HepG2 (cell line): ENCODE measurements around the gene C1RL. TPM values are rescaled to one million over a fixed set of nuclear protein-coding genes. Genes with fewer than 3 reads are reported as not detected.

Source experiments
- ATAC-seq: fragments of 200-7000 bp; cut with Tn5 transposase; 3 replicates; pipeline ENCODE4 v1.9.1; 2020; ENCODE audit warnings: mild to moderate bottlenecking, moderate library complexity
- BruUV-seq: library from RNA; stranded (reverse); fragments of 400-500 nt; replicated peaks from 2 replicates; lab custom pipeline; 2021; lab: Mats Ljungman, UMichigan
- CTCF ChIA-PET: fragments of 300-600 bp; formaldehyde crosslinking; extraction: SDS; loops from one replicate; lab custom pipeline; 2021; ENCODE audit warnings: low total read pairs, inconsistent platforms, low intra/inter-chr PET ratio; lab: Yijun Ruan, JAX
- POLR2A ChIA-PET: fragments of 350-600 bp; sonication (Branson Sonifier 250); formaldehyde crosslinking; loops from one replicate; lab custom pipeline; 2020; ENCODE audit warnings: antibody characterized with exemption, inconsistent platforms; lab: Yijun Ruan, JAX
- DNase-seq: peaks from one replicate; pipeline ENCODE4 v3.0.0-alpha.2; 2015; ENCODE audit warnings: low spot score
- FAIRE-seq: peaks from 3 replicates; lab custom pipeline; 2011; peaks lifted over from hg19 to GRCh38; lab: Jason Lieb, UNC
- H2AFZ ChIP-seq: one replicate; pipeline ENCODE4 v1.6.1; 2011; ENCODE audit warnings: low read length, inconsistent platforms
- H3K27ac ChIP-seq: fragments of 300-600 bp; 3 replicates; pipeline ENCODE4 v1.8.0; 2011; ENCODE audit warnings: mixed run types, mild to moderate bottlenecking, mixed read lengths, low read length, inconsistent platforms; ENCODE audit not compliant: insufficient read depth; ENCODE audit errors: extremely low read length
- H3K27me3 ChIP-seq, 2 experiments: fragments of 200-600 bp in 1 of 2; 2 replicates in 1 of 2; 3 replicates in 1 of 2; pipeline versions ENCODE4 v1.6.0 to v1.8.0; 2011; ENCODE audit warnings: low read length in 2 of 2, mild to moderate bottlenecking in 2 of 2, moderate library complexity in 2 of 2, inconsistent platforms in 1 of 2; ENCODE audit not compliant: insufficient read depth in 2 of 2, control insufficient read depth in 1 of 2
- H3K36me3 ChIP-seq, 2 experiments: fragments of 200-600 bp in 1 of 2; replicated peaks in 1 of 2; 2 replicates in 1 of 2; 3 replicates in 1 of 2; pipeline versions ENCODE4 v1.5.1 to v1.8.0; 2011; ENCODE audit warnings: low read length in 2 of 2, inconsistent platforms in 1 of 2; ENCODE audit not compliant: insufficient read depth in 2 of 2, control insufficient read depth in 1 of 2
- H3K4me1 ChIP-seq: 2 replicates; pipeline ENCODE4 v1.5.1; 2012; ENCODE audit warnings: low read length, inconsistent platforms; ENCODE audit not compliant: insufficient read depth
- H3K4me2 ChIP-seq: 2 replicates; pipeline ENCODE4 v1.6.0; 2011; ENCODE audit warnings: low read depth, low read length, inconsistent platforms
- H3K4me3 ChIP-seq, 3 experiments: fragments of 200-600 bp in 1 of 3; sonication (generic), shearing (Covaris generic) in 1 of 3; replicated peaks in 1 of 3; 2 replicates each; pipeline ENCODE4 v1.5.1; 2011 to 2016; ENCODE audit warnings: low read length in 3 of 3, inconsistent platforms in 2 of 3, low read depth in 2 of 3, mild to moderate bottlenecking in 2 of 3, control low read depth in 1 of 3, mixed read lengths in 1 of 3; ENCODE audit not compliant: insufficient read depth in 1 of 3
- H3K79me2 ChIP-seq: one replicate; pipeline ENCODE4 v1.6.1; 2011; ENCODE audit warnings: low read length, inconsistent platforms; ENCODE audit not compliant: insufficient read depth
- H3K9ac ChIP-seq: 2 replicates; pipeline ENCODE4 v1.6.0; 2011; ENCODE audit warnings: mild to moderate bottlenecking, low read depth, low read length, inconsistent platforms; ENCODE audit not compliant: insufficient read depth
- H3K9me3 ChIP-seq: 2 replicates; pipeline ENCODE4 v1.5.1; 2012; ENCODE audit warnings: mild to moderate bottlenecking, low read length
- H4K20me1 ChIP-seq: 2 replicates; pipeline ENCODE4 v1.6.0; 2011; ENCODE audit warnings: inconsistent platforms, mild to moderate bottlenecking, low read length, moderate library complexity; ENCODE audit not compliant: insufficient read depth
- CBX5 ChIP-seq: sonication (generic); formaldehyde crosslinking; IDR thresholded peaks from 2 replicates; pipeline ENCODE4 v1.4.0; 2020; ENCODE audit warnings: missing genetic modification reagents, borderline replicate concordance
- CEBPB ChIP-seq: IDR thresholded peaks from 2 replicates; pipeline ENCODE4 v1.6.1; 2011; ENCODE audit warnings: low read depth, low read length, improper control_type of control experiment, borderline replicate concordance
- CEBPG ChIP-seq: IDR thresholded peaks from 2 replicates; pipeline ENCODE4 v1.6.1; 2016
- HMG20A ChIP-seq: IDR thresholded peaks from 2 replicates; pipeline ENCODE4 v1.6.1; 2016; ENCODE audit warnings: borderline replicate concordance
- KDM2A ChIP-seq: sonication (generic); formaldehyde crosslinking; IDR thresholded peaks from 2 replicates; pipeline ENCODE4 v1.4.0; 2020; ENCODE audit warnings: low read depth, missing genetic modification reagents, borderline replicate concordance
- MEIS2 ChIP-seq: sonication (generic); formaldehyde crosslinking; IDR thresholded peaks from 2 replicates; pipeline ENCODE4 v1.9.0; 2021; ENCODE audit warnings: mild to moderate bottlenecking, missing genetic modification reagents
- MNT ChIP-seq: fragments of 450-650 bp; IDR thresholded peaks from 2 replicates; pipeline ENCODE4 v1.6.1; 2016
- NR3C1 ChIP-seq: sonication (generic); formaldehyde crosslinking; IDR thresholded peaks from 2 replicates; pipeline ENCODE4 v1.4.0; 2020; ENCODE audit warnings: missing genetic modification reagents
- POGZ ChIP-seq: sonication (generic); formaldehyde crosslinking; IDR thresholded peaks from 2 replicates; pipeline ENCODE4 v1.4.0; 2020; ENCODE audit warnings: mild to moderate bottlenecking, missing genetic modification reagents
- POLR2A ChIP-seq, 2 experiments: IDR thresholded peaks; 2 replicates each; pipeline ENCODE4 v1.6.1; 2011; ENCODE audit warnings: low read depth in 2 of 2, low read length in 2 of 2, mild to moderate bottlenecking in 1 of 2, moderate library complexity in 1 of 2; ENCODE audit not compliant: insufficient read depth in 1 of 2
- POLR2G ChIP-seq: fragments of 200-400 bp; formaldehyde crosslinking; IDR thresholded peaks from 2 replicates; pipeline ENCODE4 v1.6.1; 2018; ENCODE audit warnings: mild to moderate bottlenecking, low read depth, low read length, moderate library complexity
- RORA ChIP-seq: sonication (generic); formaldehyde crosslinking; IDR thresholded peaks from 2 replicates; pipeline ENCODE4 v1.5.0; 2020; ENCODE audit warnings: mild to moderate bottlenecking, missing genetic modification reagents, moderate library complexity
- SP5 ChIP-seq: IDR thresholded peaks from 2 replicates; pipeline ENCODE4 v1.6.1; 2016; ENCODE audit warnings: low read depth, borderline replicate concordance
- SRSF9 ChIP-seq: fragments of 200-400 bp; formaldehyde crosslinking; IDR thresholded peaks from 2 replicates; pipeline ENCODE4 v1.6.1; 2018; ENCODE audit warnings: borderline replicate concordance, mild to moderate bottlenecking, low read depth, low read length; ENCODE audit not compliant: insufficient read depth, poor library complexity, severe bottlenecking
- STAG1 ChIP-seq: sonication (generic); formaldehyde crosslinking; IDR thresholded peaks from 2 replicates; pipeline ENCODE4 v1.4.0; 2020; ENCODE audit warnings: missing genetic modification reagents
- TARDBP ChIP-seq: sonication (generic); formaldehyde crosslinking; IDR thresholded peaks from 2 replicates; pipeline ENCODE4 v1.8.0; 2022; ENCODE audit warnings: mild to moderate bottlenecking, missing genetic modification reagents
- TERF1 ChIP-seq: sonication (generic); formaldehyde crosslinking; IDR thresholded peaks from 2 replicates; pipeline ENCODE4 v1.8.0; 2022; ENCODE audit warnings: mild to moderate bottlenecking, missing genetic modification reagents, moderate library complexity
- THYN1 ChIP-seq: sonication (generic); formaldehyde crosslinking; IDR thresholded peaks from 2 replicates; pipeline ENCODE4 v1.8.1; 2023; ENCODE audit warnings: low read depth, mild to moderate bottlenecking, moderate library complexity, missing genetic modification reagents, borderline replicate concordance
- TOE1 ChIP-seq: sonication (generic); formaldehyde crosslinking; IDR thresholded peaks from 2 replicates; pipeline ENCODE4 v1.4.0; 2020; ENCODE audit warnings: mild to moderate bottlenecking, missing genetic modification reagents
- ZBTB21 ChIP-seq: sonication (generic); formaldehyde crosslinking; IDR thresholded peaks from 2 replicates; pipeline ENCODE4 v1.4.0; 2020; ENCODE audit warnings: missing genetic modification reagents
- ZNF24 ChIP-seq: fragments of 450-650 bp; IDR thresholded peaks from 2 replicates; pipeline ENCODE4 v1.6.1; 2017; ENCODE audit warnings: antibody characterized with exemption, mild to moderate bottlenecking
- ZNF264 ChIP-seq: sonication (generic); formaldehyde crosslinking; IDR thresholded peaks from 2 replicates; pipeline ENCODE4 v1.4.0; 2020; ENCODE audit warnings: missing genetic modification reagents
- ZNF569 ChIP-seq: sonication (generic); formaldehyde crosslinking; IDR thresholded peaks from 2 replicates; pipeline ENCODE4 v1.5.0; 2020; ENCODE audit warnings: mild to moderate bottlenecking, missing genetic modification reagents, moderate library complexity, borderline replicate concordance
- ZNF678 ChIP-seq: sonication (generic); formaldehyde crosslinking; IDR thresholded peaks from 2 replicates; pipeline ENCODE4 v1.4.0; 2020; ENCODE audit warnings: mild to moderate bottlenecking, missing genetic modification reagents
- ZNF761 ChIP-seq: sonication (generic); formaldehyde crosslinking; conservative IDR thresholded peaks from 2 replicates; pipeline ENCODE4 v1.4.0; 2020; ENCODE audit warnings: mild to moderate bottlenecking, missing genetic modification reagents
- ZNF780A ChIP-seq: sonication (generic); formaldehyde crosslinking; IDR thresholded peaks from 2 replicates; pipeline ENCODE4 v1.8.0; 2022; ENCODE audit warnings: mild to moderate bottlenecking, missing genetic modification reagents, moderate library complexity
- ZSCAN30 ChIP-seq: sonication (generic); formaldehyde crosslinking; IDR thresholded peaks from 2 replicates; pipeline ENCODE4 v1.5.0; 2020; ENCODE audit warnings: mild to moderate bottlenecking, missing genetic modification reagents
- WGBS: methylation state at CpG from one replicate; pipeline ENCODE4 v1.1.6; 2017; ENCODE audit warnings: low lambda C conversion rate; 5-methylcytosine and 5-hydroxymethylcytosine counted together
- in situ Hi-C: cut with HindIII; loops from 2 replicates; pipeline ENCODE4 v1.10.0; 2017; ENCODE audit warnings: low pct_unique_long_range_greater_than_20kb; ENCODE audit not compliant: extremely low pct_ligation_motif_present
- intact Hi-C: fragments of 100-400 bp; cut with micrococcal nuclease; formaldehyde crosslinking; loops from one replicate; pipeline ENCODE4 v1.10.0; 2022; ENCODE audit not compliant: unreplicated experiment
- polyA plus RNA-seq, 8 experiments: library from polyadenylated mRNA; depleted of rRNA in 3 of 8; stranded (reverse) in 7 of 8; unstranded in 1 of 8; fragments of >200 nt; fragmentation: Illumina TruSeq in 4 of 8; extraction: Trizol in 4 of 8; gene quantifications; 2 replicates each; pipeline versions ENCODE4 v1.2.1 to v1.2.3, GENCODE V29; 2011 to 2016; ENCODE audit warnings: low read depth in 4 of 8, missing spikeins in 1 of 8, mixed read lengths in 1 of 8; ENCODE audit not compliant: insufficient read depth in 1 of 8
- total RNA-seq, 5 experiments: library from RNA; depleted of rRNA; stranded (reverse); fragments of >200 nt; fragmentation: Illumina TruSeq; extraction: Trizol; gene quantifications; 2 replicates each; pipeline ENCODE4 v1.2.3, GENCODE V29; 2016; ENCODE audit warnings: low read depth in 1 of 5

C1RL gene
- total and polyA plus RNA-seq, 2 of the 13 experiments (the other 11 are each of a cell fraction or from before 2014, with no cell fraction given): 28.9 to 53.1 TPM

- Histone ChIP-seq H3K4me3 (no peak overlapping the region), H3K27me3 (peaks cover 0 to 2% of the 10 kb centered on the region in 2 experiments; a peak in 1 of 5 replicates), H3K79me2 (no peaks in the 10 kb centered on the region), H3K4me1 (peaks cover 27% of the 10 kb centered on the region), H3K9me3 (no peaks in the 10 kb centered on the region), H3K36me3 (no peaks in the 10 kb centered on the region), H3K27ac (no peak overlapping the region), H3K4me2 (no peak overlapping the region), H4K20me1 (no peaks in the 10 kb centered on the region; the same call in 1 of the 2 replicates), H2AFZ (no peak overlapping the region), H3K9ac (no peak overlapping the region)
- ATAC-seq (no peak), DNase-seq (no peak), FAIRE-seq (no peak)
- ChIA-PET CTCF (interaction anchor here (5.0 kb wide), 1 partner anchor 33 kb away, joined by 45 read pairs; the partner anchor contains the start of gene C1S), POLR2A (interaction anchor here (0.9 to 3.6 kb wide), 3 partner anchors 14 to 150 kb away, joined by 3 to 34 read pairs (median 9); partner anchors contain the start of genes C12orf57, C1RL and RNU7-1)
- WGBS: 52% methylated on average over 10 of the region's 10 CpGs
- no TSS peak for BruUV-seq
- intact Hi-C loops (loop anchor here (2.0 kb wide), 1 partner anchor 15 kb away; the partner anchor contains the start of gene C1RL), in situ Hi-C loops (loop anchor here (5.0 kb wide), 1 partner anchor 37 kb away; no protein-coding TSS in a partner anchor)
- TF ChIP-seq SP5 (no peak), POGZ (CRISPR knock-in tag) (no peak), RORA (CRISPR knock-in tag) (no peak), ZNF678 (no peak), CEBPB (peak; percentile 78; the same call in 1 of the 2 replicates), ZBTB21 (CRISPR knock-in tag) (no peak), CBX5 (CRISPR knock-in tag) (no peak), TARDBP (CRISPR knock-in tag) (no peak), NR3C1 (no peak), ZSCAN30 (no peak), ZNF24 (no peak), TOE1 (CRISPR knock-in tag) (no peak), ZNF569 (no peak), THYN1 (CRISPR knock-in tag) (no peak), TERF1 (CRISPR knock-in tag) (no peak), ZNF780A (CRISPR knock-in tag) (no peak), CEBPG (peak; percentile 67), ZNF761 (CRISPR knock-in tag) (no peak), MNT (no peak), POLR2A (IDR thresholded peaks at IDR 0.05; ENCODE audit: insufficient read depth in 1 of 2, low read depth in 2 of 2, low read length in 2 of 2) (0 out of 4 replicates have a peak, but pooled peaks of 1 of the 2 experiments have one; percentile 9), SRSF9 (no peak), KDM2A (CRISPR knock-in tag) (peak; percentile 68; the same call in 1 of the 2 replicates), ZNF264 (CRISPR knock-in tag) (no peak), HMG20A (CRISPR knock-in tag) (no peak), POLR2G (peak; percentile 45), STAG1 (CRISPR knock-in tag) (no peak), MEIS2 (no peak)
Observed at GRCh38 chr12:7093892-7094291, 15.1 kb downstream of the C1RL start.
